ENCODE data around the gene PKDREJ. TPM values are rescaled to one million over a fixed set of nuclear protein-coding genes. Genes with fewer than 3 reads are reported as not detected.

Gene PKDREJ
- total RNA-seq, 1 experiment from 2014 or later = 0.04 TPM

- Histone ChIP-seq H4K8ac (replicated peaks; ENCODE audit: insufficient read length, low read depth, low read length) (no peak overlapping the region), H2BK12ac (ENCODE audit: insufficient read length, low read depth, low read length) (no peak overlapping the region), H3K14ac (ENCODE audit: insufficient read depth, low read length) (no peak overlapping the region), H3K23me2 (ENCODE audit: insufficient read length, low read depth, low read length, poor library complexity, severe bottlenecking) (peaks cover 9% of the 10 kb centered on the region), H2AK5ac (ENCODE audit: insufficient read length, low read length) (no peak overlapping the region), H3K56ac (ENCODE audit: insufficient read length, low read depth, low read length) (no peak overlapping the region), H3K79me2 (ENCODE audit: insufficient read depth, low read length) (no peaks in the 10 kb centered on the region; the same call in 1 of the 2 replicates), H2BK5ac (ENCODE audit: insufficient read length, low read length) (no peak overlapping the region), H4K20me1 (ENCODE audit: control insufficient read depth, insufficient read depth, insufficient read length) (no peaks in the 10 kb centered on the region), H2AFZ (ENCODE audit: low read length) (no peak overlapping the region), H2BK15ac (ENCODE audit: low read depth, low read length) (no peak overlapping the region), H3K27me3 (ENCODE audit: insufficient read depth, low read length) (no peaks in the 10 kb centered on the region), H3K9ac (ENCODE audit: extremely low read depth, insufficient read length, low read length) (no peak overlapping the region), H3T11ph (ENCODE audit: low read length) (no peak overlapping the region), H3K9me3 (ENCODE audit: control insufficient read depth, low read depth, low read length) (no peaks in the 10 kb centered on the region), H4K91ac (ENCODE audit: insufficient read length, low read depth, low read length) (no peak overlapping the region), H3K79me1 (ENCODE audit: insufficient read depth, low read depth, low read length, poor library complexity, severe bottlenecking) (no peaks in the 10 kb centered on the region), H2BK120ac (ENCODE audit: low read depth, low read length, poor library complexity, severe bottlenecking) (no peak overlapping the region), H2BK20ac (ENCODE audit: low read depth, low read length, poor library complexity, severe bottlenecking) (no peak overlapping the region), H3K18ac (ENCODE audit: insufficient read length, low read depth, low read length) (no peak overlapping the region), H3K4ac (ENCODE audit: low read depth, low read length) (no peak overlapping the region), H4K5ac (ENCODE audit: insufficient read length, low read depth, low read length) (no peak overlapping the region), H3K4me1 (ENCODE audit: insufficient read depth, low read length) (no peaks in the 10 kb centered on the region), H3K4me2 (ENCODE audit: insufficient read depth, insufficient read length, low read length) (no peak overlapping the region), H3K23ac (ENCODE audit: insufficient read length, low read depth, low read length) (no peak overlapping the region), H3K27ac (ENCODE audit: insufficient read length, low read depth, low read length) (no peak overlapping the region)
- DNase-seq = no peak
- Mint-ChIP-seq H3K4me1 (peaks cover 18 to 19% of the 10 kb centered on the region in 2 experiments), H3K27me3 (ENCODE audit: low read depth) (no peaks in the 10 kb centered on the region; the same call in 1 of the 2 replicates), H3K36me3 (ENCODE audit: insufficient read depth in 1 of 3, low read depth in 3 of 3) (peaks cover 2 to 20% (median 15%) of the 10 kb centered on the region in 3 experiments; a peak in 6 of 7 replicates), H3K9me3 (no peaks in the 10 kb centered on the region), H3K27ac (peak overlapping the region in 1 of 3 experiments; percentile 5; a peak in 1 of 7 replicates), H3K4me3 (no peak overlapping the region)
- WGBS (ENCODE audit: extremely low coverage, insufficient read length, low lambda C conversion rate) = no CpG with 5 or more reads among the region's 14 CpGs
- no peak for TF ChIP-seq CTCF (conservative IDR thresholded peaks at IDR 0.05)
Measured at GRCh38 chr22:46292732-46293131, 29.6 kb upstream of the PKDREJ start.

All from H9 (cell line).